ENCODE results near the gene JARID2. TPM values are rescaled to one million over a fixed set of nuclear protein-coding genes. Genes with fewer than 3 reads are reported as not detected.

The JARID2 gene
- total and polyA plus RNA-seq, 12 donors: 2.3 to 11.6 (median 8.7) TPM

DNA sequence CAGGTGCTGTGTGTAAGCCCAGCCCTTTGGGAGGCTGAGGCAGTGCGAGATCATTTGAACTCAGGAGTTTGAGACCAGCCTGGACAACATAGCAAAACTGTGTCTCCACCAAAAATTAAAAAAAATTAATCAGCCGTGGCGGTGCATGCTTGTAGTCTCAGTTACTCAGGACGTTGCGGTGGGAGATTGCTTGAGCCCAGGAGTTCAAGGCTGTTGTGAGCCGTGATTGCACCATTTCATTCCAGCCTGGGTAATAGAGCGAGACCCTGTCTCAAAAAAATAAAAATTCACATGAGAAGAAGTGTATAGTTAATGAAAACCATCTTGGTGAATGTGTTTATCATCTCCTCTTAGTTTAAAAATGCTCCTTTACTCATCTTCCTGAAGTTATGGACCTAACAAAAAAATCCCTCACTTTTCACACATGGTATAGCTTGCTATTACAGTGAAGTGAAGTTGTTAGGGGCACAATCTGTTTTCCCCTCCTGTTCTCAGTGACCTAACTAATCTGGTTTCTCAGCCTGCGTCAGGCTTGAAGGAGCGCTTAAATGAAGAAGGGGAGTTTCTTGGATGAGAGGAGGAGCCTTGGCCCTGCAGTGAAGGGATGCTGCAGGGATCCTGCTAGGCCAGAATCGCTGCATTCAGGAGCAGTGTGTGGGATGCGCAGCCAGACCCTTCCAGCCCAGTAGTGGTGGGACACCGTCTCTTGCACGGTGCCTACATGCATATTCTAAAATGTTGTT is 45.3 kb downstream of the JARID2 start:
- intact Hi-C loops (cut with DNase I): no loop called here
- TF ChIP-seq, protein P1, sequence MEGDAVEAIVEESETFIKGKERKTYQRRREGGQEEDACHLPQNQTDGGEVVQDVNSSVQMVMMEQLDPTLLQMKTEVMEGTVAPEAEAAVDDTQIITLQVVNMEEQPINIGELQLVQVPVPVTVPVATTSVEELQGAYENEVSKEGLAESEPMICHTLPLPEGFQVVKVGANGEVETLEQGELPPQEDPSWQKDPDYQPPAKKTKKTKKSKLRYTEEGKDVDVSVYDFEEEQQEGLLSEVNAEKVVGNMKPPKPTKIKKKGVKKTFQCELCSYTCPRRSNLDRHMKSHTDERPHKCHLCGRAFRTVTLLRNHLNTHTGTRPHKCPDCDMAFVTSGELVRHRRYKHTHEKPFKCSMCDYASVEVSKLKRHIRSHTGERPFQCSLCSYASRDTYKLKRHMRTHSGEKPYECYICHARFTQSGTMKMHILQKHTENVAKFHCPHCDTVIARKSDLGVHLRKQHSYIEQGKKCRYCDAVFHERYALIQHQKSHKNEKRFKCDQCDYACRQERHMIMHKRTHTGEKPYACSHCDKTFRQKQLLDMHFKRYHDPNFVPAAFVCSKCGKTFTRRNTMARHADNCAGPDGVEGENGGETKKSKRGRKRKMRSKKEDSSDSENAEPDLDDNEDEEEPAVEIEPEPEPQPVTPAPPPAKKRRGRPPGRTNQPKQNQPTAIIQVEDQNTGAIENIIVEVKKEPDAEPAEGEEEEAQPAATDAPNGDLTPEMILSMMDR (IDR thresholded peaks at IDR 0.05): no peak
- H3K27ac ChIP-seq: no peak overlapping the region
- H3K9me3 ChIP-seq: no peaks in the 10 kb centered on the region
- no peaks in the 10 kb centered on the region for H3K27me3 ChIP-seq
- 87 to 88% methylated on average over 13 of the region's 13 CpGs for WGBS, 2 donors
- no peaks in the 10 kb centered on the region for H3K36me3 ChIP-seq
- DNase-seq (no peak), ATAC-seq (no peak)
- no peak overlapping the region for H3K4me3 ChIP-seq
- H3K4me1 ChIP-seq: peaks cover 5 to 51% (median 28%) of the 10 kb centered on the region in 9 donors

- ATAC-seq (peak in 1 of 8 donors; percentile 22), DNase-seq (no peak)
- Histone ChIP-seq H3K9me3 (no peaks in the 10 kb centered on the region), H3K27ac (peak overlapping the region in 4 of 10 donors; percentile 1 to 70 (median 46)), H3K36me3 (no peaks in the 10 kb centered on the region), H3K4me3 (no peak overlapping the region), H3K27me3 (no peaks in the 10 kb centered on the region), H3K4me1 (peaks cover 7 to 67% (median 43%) of the 10 kb centered on the region in 9 donors)
- intact Hi-C loops (cut with DNase I): no loop called here
- TF ChIP-seq, protein P1 (IDR thresholded peaks at IDR 0.05): no peak
- WGBS, 2 donors: 81 to 83% methylated on average over 7 of the region's 7 CpGs
Observed at GRCh38 chr6:15292721-15293302, 46.9 kb downstream of the JARID2 start.

DNA sequence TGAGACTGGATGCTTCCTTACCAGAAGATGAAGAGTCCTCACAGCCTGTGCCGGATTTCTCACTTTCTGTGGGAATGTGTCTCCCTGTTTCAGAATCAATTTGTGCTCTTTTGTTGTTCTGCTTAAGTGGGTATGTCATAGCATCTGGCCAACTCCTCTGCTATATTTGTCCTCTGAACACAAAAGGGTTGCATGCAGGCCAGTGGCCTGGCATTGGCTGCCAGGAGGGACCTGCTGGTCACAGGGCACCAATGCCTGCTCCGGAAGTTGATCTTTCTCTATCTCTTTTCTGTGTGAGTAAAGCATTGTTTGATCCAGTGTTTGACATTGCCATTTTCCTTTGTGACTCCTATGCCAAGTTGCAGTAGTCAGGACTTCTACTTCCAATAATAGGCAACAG is 47.8 kb downstream of the JARID2 start:
- no peak overlapping the region for H3K4me3 ChIP-seq
- H3K36me3 ChIP-seq: no peaks in the 10 kb centered on the region
- peaks cover 7 to 74% (median 51%) of the 10 kb centered on the region in 9 donors for H3K4me1 ChIP-seq
- no peaks in the 10 kb centered on the region for H3K9me3 ChIP-seq
- TF ChIP-seq, protein P1 (IDR thresholded peaks at IDR 0.05): no peak
- no peaks in the 10 kb centered on the region for H3K27me3 ChIP-seq
- intact Hi-C loops (cut with DNase I): no loop called here
- 37 to 57% methylated on average over 2 of the region's 2 CpGs for WGBS, 2 donors
- peak overlapping the region in 9 of 10 donors; percentile 27 to 70 (median 50) for H3K27ac ChIP-seq
- DNase-seq (peak in 1 of 2 donors; percentile 48), ATAC-seq (peak in 7 of 8 donors; percentile 51 to 91 (median 79))

- TF ChIP-seq, protein P1 (IDR thresholded peaks at IDR 0.05): no peak
- ATAC-seq: peak in 1 of 8 donors; percentile 18
- no peak for DNase-seq
- Histone ChIP-seq H3K36me3 (no peaks in the 10 kb centered on the region), H3K27me3 (no peaks in the 10 kb centered on the region), H3K9me3 (no peaks in the 10 kb centered on the region), H3K27ac (peak overlapping the region in 3 of 10 donors; percentile 28 to 70 (median 57)), H3K4me3 (no peak overlapping the region), H3K4me1 (peaks cover 4 to 74% (median 56%) of the 10 kb centered on the region in 9 donors)
- 96 to 98% methylated on average over 5 of the region's 5 CpGs for WGBS, 2 donors
- intact Hi-C loops (cut with DNase I): no loop called here
Observed at GRCh38 chr6:15294504-15294903, 48.6 kb downstream of the JARID2 start.

All from heart right ventricle (tissue), 16 donors.